Measurements from ENCODE around the gene LRRK2.

The LRRK2 gene

DNA sequence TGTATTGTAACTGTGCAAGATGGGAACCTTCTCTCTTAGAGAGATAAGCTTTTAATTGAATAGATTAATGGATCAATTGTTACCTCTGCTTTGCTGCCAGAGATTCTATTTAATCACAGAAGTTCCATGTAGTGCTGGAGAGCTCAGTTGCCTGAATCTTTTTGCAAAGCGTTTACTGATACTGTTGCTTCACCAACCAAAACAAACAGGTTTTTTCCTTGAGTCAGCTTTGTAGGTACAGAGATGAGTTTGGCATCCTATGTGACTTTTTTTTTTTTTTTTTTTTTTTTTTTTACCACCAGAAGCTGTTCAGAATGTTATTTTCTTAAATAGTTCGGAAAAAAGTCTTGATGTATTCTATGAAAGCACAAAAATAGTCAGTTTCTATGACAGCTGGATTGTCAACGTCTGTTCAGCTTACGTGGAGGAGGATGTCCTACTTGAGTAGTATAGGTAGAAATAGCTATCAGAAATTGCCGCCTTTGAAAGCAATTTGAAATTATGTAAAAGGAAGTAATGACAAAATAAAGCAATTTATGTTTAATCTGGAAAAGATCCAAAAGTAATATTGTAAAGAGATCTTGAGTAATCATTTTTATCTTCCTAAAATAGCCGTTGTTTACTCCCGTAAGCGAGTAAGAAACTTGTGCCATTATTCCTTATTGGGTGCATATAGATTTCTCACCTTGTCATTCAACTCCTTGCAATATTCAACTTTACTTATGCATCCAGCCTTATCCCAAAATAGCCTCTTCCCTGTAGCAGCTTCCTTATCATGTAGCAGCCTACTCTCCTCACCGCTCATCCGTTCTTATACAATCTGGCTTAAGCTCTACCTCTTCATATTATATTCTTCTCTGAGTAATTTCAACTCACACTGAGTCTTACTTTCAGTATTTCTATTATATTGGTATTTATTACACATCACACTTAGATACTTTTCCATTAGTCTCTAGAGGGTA is 5.2 kb downstream of the LRRK2 start:
- TF ChIP-seq, protein P1, sequence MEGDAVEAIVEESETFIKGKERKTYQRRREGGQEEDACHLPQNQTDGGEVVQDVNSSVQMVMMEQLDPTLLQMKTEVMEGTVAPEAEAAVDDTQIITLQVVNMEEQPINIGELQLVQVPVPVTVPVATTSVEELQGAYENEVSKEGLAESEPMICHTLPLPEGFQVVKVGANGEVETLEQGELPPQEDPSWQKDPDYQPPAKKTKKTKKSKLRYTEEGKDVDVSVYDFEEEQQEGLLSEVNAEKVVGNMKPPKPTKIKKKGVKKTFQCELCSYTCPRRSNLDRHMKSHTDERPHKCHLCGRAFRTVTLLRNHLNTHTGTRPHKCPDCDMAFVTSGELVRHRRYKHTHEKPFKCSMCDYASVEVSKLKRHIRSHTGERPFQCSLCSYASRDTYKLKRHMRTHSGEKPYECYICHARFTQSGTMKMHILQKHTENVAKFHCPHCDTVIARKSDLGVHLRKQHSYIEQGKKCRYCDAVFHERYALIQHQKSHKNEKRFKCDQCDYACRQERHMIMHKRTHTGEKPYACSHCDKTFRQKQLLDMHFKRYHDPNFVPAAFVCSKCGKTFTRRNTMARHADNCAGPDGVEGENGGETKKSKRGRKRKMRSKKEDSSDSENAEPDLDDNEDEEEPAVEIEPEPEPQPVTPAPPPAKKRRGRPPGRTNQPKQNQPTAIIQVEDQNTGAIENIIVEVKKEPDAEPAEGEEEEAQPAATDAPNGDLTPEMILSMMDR (IDR thresholded peaks at IDR 0.05; ENCODE audit: extremely low read depth, insufficient read depth, missing control alignments): no peak
- no peak for DNase-seq (ENCODE audit: low spot score)
- in situ Hi-C loops (cut with MboI; ENCODE audit: low pct_unique_long_range_greater_than_20kb, low sequenced_read_pairs, unreplicated experiment): no loop called here

DNA sequence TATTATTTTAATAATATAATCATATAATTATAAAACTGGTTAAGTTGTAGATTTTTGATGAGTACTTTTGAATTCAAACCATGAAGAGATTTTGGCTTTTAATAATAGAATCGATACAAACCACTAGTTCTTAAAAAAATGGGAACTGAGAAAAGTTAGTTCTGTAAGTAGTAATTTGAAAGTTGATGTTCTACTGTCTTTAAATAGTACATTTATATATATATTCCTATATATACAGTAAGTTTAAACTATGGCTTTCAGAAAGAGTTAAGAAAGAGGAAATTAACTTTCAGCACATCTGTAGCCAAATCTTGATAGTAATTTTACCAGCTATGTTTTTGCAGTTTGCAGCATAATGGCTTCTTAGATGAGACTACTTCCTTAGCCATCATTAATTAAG is 7.8 kb downstream of the LRRK2 start:
- no peak for DNase-seq (ENCODE audit: low spot score)
- TF ChIP-seq, protein P1 (IDR thresholded peaks at IDR 0.05; ENCODE audit: extremely low read depth, insufficient read depth, missing control alignments): no peak
- in situ Hi-C loops (cut with MboI; ENCODE audit: low pct_unique_long_range_greater_than_20kb, low sequenced_read_pairs, unreplicated experiment): no loop called here

DNA sequence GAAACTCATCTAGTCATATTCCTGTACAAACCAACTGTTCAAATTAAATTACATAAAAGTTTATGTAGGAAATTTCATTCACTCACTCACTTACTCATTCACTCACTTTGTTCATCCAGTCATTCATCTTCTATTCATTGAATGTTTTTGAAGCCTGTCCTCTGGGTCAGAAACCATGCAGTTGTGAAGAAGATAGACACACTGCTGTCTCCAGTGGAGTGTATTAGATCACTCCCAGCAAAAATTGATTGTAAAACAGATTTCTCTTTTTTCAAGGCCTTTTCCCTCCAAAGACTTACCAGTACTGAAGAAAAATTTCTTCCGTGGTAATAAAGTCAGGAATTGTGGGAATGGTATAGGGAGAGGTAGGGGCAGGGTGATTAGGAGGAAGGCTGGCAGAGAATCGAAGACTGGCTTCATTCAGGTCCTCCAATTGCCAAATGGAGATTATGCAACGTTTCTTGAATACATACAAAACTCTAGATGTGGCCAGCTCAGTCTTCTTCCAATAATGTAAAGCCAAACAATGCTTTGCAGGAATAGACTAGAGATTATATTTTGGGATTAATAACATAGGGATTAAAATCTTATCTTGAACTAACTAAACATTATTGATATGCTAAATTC is 9.1 kb downstream of the LRRK2 start:
- in situ Hi-C loops (cut with MboI; ENCODE audit: low pct_unique_long_range_greater_than_20kb, low sequenced_read_pairs, unreplicated experiment): no loop called here
- DNase-seq (ENCODE audit: low spot score): no peak
- TF ChIP-seq, protein P1 (IDR thresholded peaks at IDR 0.05; ENCODE audit: extremely low read depth, insufficient read depth, missing control alignments): no peak

DNA sequence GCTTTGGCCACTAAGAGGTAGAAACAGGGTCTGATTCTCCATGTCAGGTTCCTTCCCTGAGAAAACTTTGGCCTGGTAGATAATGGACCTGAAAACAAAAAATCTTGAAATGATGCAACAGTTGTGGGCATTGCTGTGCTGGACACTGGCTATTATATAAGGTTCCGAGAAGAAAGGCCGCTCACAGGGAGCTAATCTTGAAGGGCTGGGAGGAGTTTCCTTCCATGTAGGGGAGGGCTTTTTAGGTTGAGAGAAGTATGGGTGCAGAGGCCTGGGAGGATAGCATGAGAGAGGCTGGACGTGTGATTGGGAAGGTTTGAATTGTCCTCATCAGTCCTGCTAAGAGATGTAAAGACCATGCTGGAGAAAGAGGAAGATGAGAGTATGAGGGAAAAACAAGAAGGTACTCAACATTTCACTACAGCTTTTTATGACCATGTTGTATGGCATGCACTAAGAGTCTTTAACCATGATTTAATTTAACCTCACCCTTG is 11.6 kb downstream of the LRRK2 start:
- in situ Hi-C loops (cut with MboI; ENCODE audit: low pct_unique_long_range_greater_than_20kb, low sequenced_read_pairs, unreplicated experiment): no loop called here
- no peak for DNase-seq (ENCODE audit: low spot score)
- TF ChIP-seq, protein P1 (IDR thresholded peaks at IDR 0.05; ENCODE audit: extremely low read depth, insufficient read depth, missing control alignments): no peak

DNA sequence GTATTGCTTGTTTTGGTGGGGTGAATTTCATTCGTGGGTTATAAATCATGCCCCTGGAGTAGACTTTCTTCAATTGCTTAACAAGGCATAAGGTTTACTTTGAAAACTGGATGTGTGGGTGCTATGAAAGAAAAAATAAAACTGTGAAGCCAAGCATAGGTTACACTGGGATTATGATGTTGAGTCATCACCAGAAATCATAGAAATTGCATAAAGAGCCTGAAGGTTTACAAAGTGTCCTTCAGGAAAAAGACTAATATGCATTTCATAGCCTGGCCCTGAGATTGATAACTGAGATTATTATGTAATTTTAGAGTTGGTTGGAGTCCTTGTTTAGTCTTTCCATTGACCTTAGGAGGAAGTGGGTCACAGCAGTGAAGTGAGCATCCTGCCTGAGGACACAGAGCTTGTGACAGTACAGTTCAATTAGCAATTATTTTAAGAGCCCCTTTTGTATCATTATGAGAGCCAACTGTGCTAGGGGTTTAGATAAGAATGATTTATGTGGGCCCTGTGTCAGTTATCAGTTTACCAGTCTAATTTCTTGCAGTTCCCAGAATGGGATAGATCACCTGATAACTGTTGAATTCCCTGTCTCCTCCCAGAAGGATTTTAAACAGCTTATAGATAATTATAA is 13.6 kb downstream of the LRRK2 start:
- TF ChIP-seq, protein P1 (IDR thresholded peaks at IDR 0.05; ENCODE audit: extremely low read depth, insufficient read depth, missing control alignments): no peak
- in situ Hi-C loops (cut with MboI; ENCODE audit: low pct_unique_long_range_greater_than_20kb, low sequenced_read_pairs, unreplicated experiment): no loop called here
- DNase-seq (ENCODE audit: low spot score): no peak

DNA sequence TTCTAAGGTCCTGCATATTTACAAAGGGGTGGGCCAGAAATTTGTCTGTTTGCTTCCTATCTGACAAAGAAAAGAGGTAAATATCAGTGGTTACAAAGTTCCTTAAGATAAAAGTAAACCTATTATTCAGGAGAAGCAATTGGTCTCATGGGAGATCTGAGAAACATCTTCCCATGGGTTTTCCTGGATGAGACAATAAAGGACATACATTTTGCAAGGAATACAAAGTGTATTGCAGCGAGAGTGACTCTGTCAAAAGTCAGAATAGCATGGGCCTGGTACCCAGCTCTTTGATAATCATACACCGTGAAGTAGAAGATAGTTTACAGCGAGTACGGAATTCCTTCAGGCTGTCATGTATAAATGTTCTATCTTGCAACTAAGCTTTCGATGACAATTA is 14.2 kb downstream of the LRRK2 start:
- DNase-seq (ENCODE audit: low spot score): no peak
- TF ChIP-seq, protein P1 (IDR thresholded peaks at IDR 0.05; ENCODE audit: extremely low read depth, insufficient read depth, missing control alignments): no peak
- in situ Hi-C loops (cut with MboI; ENCODE audit: low pct_unique_long_range_greater_than_20kb, low sequenced_read_pairs, unreplicated experiment): no loop called here

Measured in GM13977 (cell line).